H1 (cell line): Measurements from ENCODE around the gene ADCY1. TPM values are rescaled to one million over a fixed set of nuclear protein-coding genes. Genes with fewer than 3 reads are reported as not detected.

ENCODE experiments used
- CREB1 ChIP-seq: IDR thresholded peaks from 2 replicates; pipeline ENCODE4 v1.6.1; 2012; ENCODE audit warnings: inconsistent platforms
- E2F6 ChIP-seq: IDR thresholded peaks from 2 replicates; pipeline ENCODE4 v1.6.1; 2012; ENCODE audit warnings: inconsistent platforms
- SAP30 ChIP-seq: fragments of 300-600 bp; sonication (generic); IDR thresholded peaks from 2 replicates; pipeline ENCODE4 v1.7.1; 2012; ENCODE audit warnings: low read length, moderate library complexity, mild to moderate bottlenecking, inconsistent platforms; ENCODE audit not compliant: insufficient read depth, insufficient replicate concordance
- TAF7 ChIP-seq: optimal IDR thresholded peaks from 2 replicates; pipeline ENCODE3; 2011; ENCODE audit warnings: low read depth, mild to moderate bottlenecking, inconsistent platforms, low read length, moderate library complexity, borderline replicate concordance
- polyA plus RNA-seq, 7 experiments: library from polyadenylated mRNA; depleted of rRNA in 3 of 7; stranded (reverse) in 5 of 7; unstranded in 2 of 7; fragments of >200 nt in 5 of 7; fragments of 200-250 nt in 2 of 7; gene quantifications; 1 replicate in 5 of 7; 2 replicates in 1 of 7; 4 replicates in 1 of 7; pipeline versions ENCODE4 v1.2.1 to v1.2.3, GENCODE V29; 2011 to 2013; ENCODE audit warnings: missing spikeins in 2 of 7, mixed read lengths in 2 of 7
- total RNA-seq: library from RNA; stranded (reverse); fragmentation: NEBNext Ultra II Directional; extraction: Animal tissue kit (Norgen Biotek cat#: 25700); gene quantifications from 2 replicates; pipeline ENCODE4 v1.2.1, GENCODE V29; 2021

Gene ADCY1
- total and polyA plus RNA-seq, 2 of the 8 experiments (the other 6 are each of a cell fraction or from before 2014, with no cell fraction given), result 7.9 to 26.9 TPM

- no peak for TF ChIP-seq CREB1
- no peak for TF ChIP-seq TAF7
- no peak for TF ChIP-seq SAP30
- TF ChIP-seq E2F6, result no peak
These were observed 115.9 kb downstream of the ADCY1 start (continued) for GRCh38 chr7:45689797-45690761.
